Measurements from ENCODE around the gene APOL5. TPM values are rescaled to one million over a fixed set of nuclear protein-coding genes. Genes with fewer than 3 reads are reported as not detected.

The APOL5 gene
- total RNA-seq, 1 experiment from 2014 or later, result not detected

- TF ChIP-seq, protein P1, sequence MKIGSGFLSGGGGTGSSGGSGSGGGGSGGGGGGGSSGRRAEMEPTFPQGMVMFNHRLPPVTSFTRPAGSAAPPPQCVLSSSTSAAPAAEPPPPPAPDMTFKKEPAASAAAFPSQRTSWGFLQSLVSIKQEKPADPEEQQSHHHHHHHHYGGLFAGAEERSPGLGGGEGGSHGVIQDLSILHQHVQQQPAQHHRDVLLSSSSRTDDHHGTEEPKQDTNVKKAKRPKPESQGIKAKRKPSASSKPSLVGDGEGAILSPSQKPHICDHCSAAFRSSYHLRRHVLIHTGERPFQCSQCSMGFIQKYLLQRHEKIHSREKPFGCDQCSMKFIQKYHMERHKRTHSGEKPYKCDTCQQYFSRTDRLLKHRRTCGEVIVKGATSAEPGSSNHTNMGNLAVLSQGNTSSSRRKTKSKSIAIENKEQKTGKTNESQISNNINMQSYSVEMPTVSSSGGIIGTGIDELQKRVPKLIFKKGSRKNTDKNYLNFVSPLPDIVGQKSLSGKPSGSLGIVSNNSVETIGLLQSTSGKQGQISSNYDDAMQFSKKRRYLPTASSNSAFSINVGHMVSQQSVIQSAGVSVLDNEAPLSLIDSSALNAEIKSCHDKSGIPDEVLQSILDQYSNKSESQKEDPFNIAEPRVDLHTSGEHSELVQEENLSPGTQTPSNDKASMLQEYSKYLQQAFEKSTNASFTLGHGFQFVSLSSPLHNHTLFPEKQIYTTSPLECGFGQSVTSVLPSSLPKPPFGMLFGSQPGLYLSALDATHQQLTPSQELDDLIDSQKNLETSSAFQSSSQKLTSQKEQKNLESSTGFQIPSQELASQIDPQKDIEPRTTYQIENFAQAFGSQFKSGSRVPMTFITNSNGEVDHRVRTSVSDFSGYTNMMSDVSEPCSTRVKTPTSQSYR (CRISPR knock-in tag; IDR thresholded peaks at IDR 0.05), result no peak
- TF ChIP-seq ZNF232 (CRISPR knock-in tag; IDR thresholded peaks at IDR 0.05) (no peak), ZNF317 (CRISPR knock-in tag; IDR thresholded peaks at IDR 0.05; ENCODE audit: borderline replicate concordance, low read depth) (no peak), ZNF219 (CRISPR knock-in tag; IDR thresholded peaks at IDR 0.05; ENCODE audit: borderline replicate concordance) (no peak), NR1H2 (CRISPR knock-in tag; IDR thresholded peaks at IDR 0.05) (no peak), ATF2 (CRISPR knock-in tag; IDR thresholded peaks at IDR 0.05; ENCODE audit: borderline replicate concordance, low read depth) (no peak), MXD4 (CRISPR knock-in tag; IDR thresholded peaks at IDR 0.05; ENCODE audit: borderline replicate concordance) (no peak), SMAD4 (CRISPR knock-in tag; IDR thresholded peaks at IDR 0.05) (no peak), ZNF121 (CRISPR knock-in tag; IDR thresholded peaks at IDR 0.05) (no peak), CREM (CRISPR knock-in tag; IDR thresholded peaks at IDR 0.05) (no peak), SP1 (CRISPR knock-in tag; conservative IDR thresholded peaks at IDR 0.05) (no peak)
- TF ChIP-seq, protein P2, sequence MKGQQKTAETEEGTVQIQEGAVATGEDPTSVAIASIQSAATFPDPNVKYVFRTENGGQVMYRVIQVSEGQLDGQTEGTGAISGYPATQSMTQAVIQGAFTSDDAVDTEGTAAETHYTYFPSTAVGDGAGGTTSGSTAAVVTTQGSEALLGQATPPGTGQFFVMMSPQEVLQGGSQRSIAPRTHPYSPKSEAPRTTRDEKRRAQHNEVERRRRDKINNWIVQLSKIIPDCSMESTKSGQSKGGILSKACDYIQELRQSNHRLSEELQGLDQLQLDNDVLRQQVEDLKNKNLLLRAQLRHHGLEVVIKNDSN (CRISPR knock-in tag; IDR thresholded peaks at IDR 0.05), result no peak
Observed at GRCh38 chr22:35686298-35686697, 31.4 kb upstream of the APOL5 start (continued).

GRCh38 chr22:35687461-35687860, 30.2 kb upstream of the APOL5 start:
- ChIA-PET POLR2A (no interaction called here), CTCF (no interaction called here)
- H3K4me1 Mint-ChIP-seq, result no peaks in the 10 kb centered on the region
- no peak for ATAC-seq
- no peak overlapping the region for H3K27ac Mint-ChIP-seq
- no peaks in the 10 kb centered on the region; the same call in 1 of the 2 replicates for H3K36me3 Mint-ChIP-seq
- TF ChIP-seq SMAD3 (CRISPR knock-in tag; IDR thresholded peaks at IDR 0.05; ENCODE audit: borderline replicate concordance) (no peak), NFE2L1 (CRISPR knock-in tag; IDR thresholded peaks at IDR 0.05) (no peak), MYBL2 (CRISPR knock-in tag; IDR thresholded peaks at IDR 0.05) (no peak), ESRRA (CRISPR knock-in tag; IDR thresholded peaks at IDR 0.05; ENCODE audit: borderline replicate concordance) (no peak), HMGA2 (CRISPR knock-in tag; IDR thresholded peaks at IDR 0.05) (no peak), ELF4 (CRISPR knock-in tag; IDR thresholded peaks at IDR 0.05; ENCODE audit: low read depth) (no peak), JUN (CRISPR knock-in tag; IDR thresholded peaks at IDR 0.05) (no peak), ZNF396 (CRISPR knock-in tag; IDR thresholded peaks at IDR 0.05; ENCODE audit: borderline replicate concordance) (no peak), ZNF232 (CRISPR knock-in tag; IDR thresholded peaks at IDR 0.05) (no peak), FOXJ3 (CRISPR knock-in tag; IDR thresholded peaks at IDR 0.05; ENCODE audit: borderline replicate concordance) (no peak), ATF1 (CRISPR knock-in tag; IDR thresholded peaks at IDR 0.05) (no peak), ZNF263 (CRISPR knock-in tag; IDR thresholded peaks at IDR 0.05; ENCODE audit: low read depth) (no peak), CBFB (CRISPR knock-in tag; IDR thresholded peaks at IDR 0.05; ENCODE audit: low read depth) (no peak), PRDM15 (CRISPR knock-in tag; IDR thresholded peaks at IDR 0.05) (no peak)
- H3K4me3 Mint-ChIP-seq, result no peak overlapping the region
- peaks cover 3% of the 10 kb centered on the region; the same call in 1 of the 2 replicates for H3K27me3 Mint-ChIP-seq (ENCODE audit: low read depth)
- peaks cover 4% of the 10 kb centered on the region for H3K9me3 Mint-ChIP-seq
- no peak for DNase-seq (ENCODE audit: low spot score)
